ENCODE results near the gene DDI2.

Gene DDI2

DNA sequence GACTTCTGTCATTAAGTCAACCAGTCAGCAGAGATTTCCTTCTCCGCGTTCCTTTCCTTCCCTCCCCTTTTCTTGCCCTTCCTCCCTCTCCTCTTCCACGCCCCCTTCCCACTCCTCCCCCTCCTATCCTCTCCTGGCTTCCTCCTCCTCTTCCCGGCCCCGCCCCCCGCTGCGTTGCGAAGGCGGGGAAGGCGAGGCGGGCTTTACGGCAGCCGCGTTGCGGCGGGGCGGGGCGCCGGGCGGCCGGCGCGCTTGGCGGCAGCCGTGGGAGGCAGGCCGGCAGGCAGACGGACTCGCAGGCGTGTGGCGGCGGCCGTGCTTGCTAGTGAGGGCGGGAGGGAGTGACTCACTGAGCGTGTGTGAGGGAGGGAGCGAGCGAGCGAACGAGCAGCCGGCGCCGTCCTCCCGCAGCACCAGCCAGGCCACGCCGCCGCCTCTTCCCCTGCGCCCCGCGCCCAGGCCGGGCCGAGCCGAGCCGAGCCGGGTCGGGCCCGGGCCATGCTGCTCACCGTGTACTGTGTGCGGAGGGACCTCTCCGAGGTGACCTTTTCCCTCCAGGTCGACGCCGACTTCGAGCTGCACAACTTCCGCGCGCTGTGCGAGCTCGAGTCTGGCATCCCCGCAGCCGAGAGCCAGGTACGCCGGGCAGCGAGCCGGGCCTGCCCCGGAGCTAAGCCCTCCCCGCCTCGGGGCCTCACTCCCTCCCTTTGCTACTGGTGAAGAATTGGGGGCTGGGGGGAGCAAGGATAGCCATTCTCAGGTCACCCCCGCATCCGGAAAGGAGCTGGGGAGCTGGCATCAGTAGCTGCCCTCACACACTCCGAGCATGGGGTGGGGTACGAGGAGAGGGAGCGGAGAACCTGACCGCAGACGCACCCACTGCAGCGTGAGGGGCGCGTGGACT lies at the start of gene DDI2:
DDI2 (plus strand) TSS at position 286 of the 904 bp plus-strand sequence; CDS start at position 499, 213 bp downstream.
- Histone ChIP-seq H3K36me3 (ENCODE audit: control insufficient read depth in 1 of 2, insufficient read depth in 2 of 2, low read length in 2 of 2) (no peaks in the 10 kb centered on the region), H3K27me3 (ENCODE audit: control insufficient read depth in 1 of 2, insufficient read depth in 2 of 2, low read length in 2 of 2) (no peaks in the 10 kb centered on the region), H3K4me3 (ENCODE audit: low read depth in 1 of 2, low read length in 2 of 2) (peak within 1 kb of the TSS; percentile 97 to 98), H3K9me3 (ENCODE audit: control insufficient read depth in 1 of 2, low read length in 2 of 2) (no peaks in the 10 kb centered on the region), H3K27ac (ENCODE audit: low read depth, low read length) (peak within 1 kb of the TSS; percentile 95), H3K9ac (ENCODE audit: low read depth in 1 of 2, low read length in 2 of 2) (peak within 1 kb of the TSS; percentile 95 to 97), H3K4me1 (ENCODE audit: control insufficient read depth in 1 of 2, insufficient read depth in 2 of 2, low read length in 2 of 2) (peaks cover 25 to 29% of the 10 kb centered on the region in 2 donors)

- Histone ChIP-seq H3K9ac (ENCODE audit: low read depth in 1 of 2, low read length in 2 of 2) (no peak overlapping the region), H3K4me3 (ENCODE audit: low read depth in 1 of 2, low read length in 2 of 2) (no peak overlapping the region), H3K9me3 (ENCODE audit: control insufficient read depth in 1 of 2, low read length in 2 of 2) (no peaks in the 10 kb centered on the region), H3K4me1 (ENCODE audit: control insufficient read depth in 1 of 2, insufficient read depth in 2 of 2, low read length in 2 of 2) (no peaks in the 10 kb centered on the region), H3K27me3 (ENCODE audit: control insufficient read depth in 1 of 2, insufficient read depth in 2 of 2, low read length in 2 of 2) (no peaks in the 10 kb centered on the region), H3K36me3 (ENCODE audit: control insufficient read depth in 1 of 2, insufficient read depth in 2 of 2, low read length in 2 of 2) (peaks cover 49 to 64% of the 10 kb centered on the region in 2 donors), H3K27ac (ENCODE audit: low read depth, low read length) (no peak overlapping the region)
These were observed 48.7 kb upstream of the DDI2 start for GRCh38 chr1:15568387-15569073.

GRCh38 chr1:15570861-15571260 lies 46.4 kb upstream of the DDI2 start:
- Histone ChIP-seq H3K4me1 (ENCODE audit: control insufficient read depth in 1 of 2, insufficient read depth in 2 of 2, low read length in 2 of 2) (no peaks in the 10 kb centered on the region), H3K27me3 (ENCODE audit: control insufficient read depth in 1 of 2, insufficient read depth in 2 of 2, low read length in 2 of 2) (no peaks in the 10 kb centered on the region), H3K36me3 (ENCODE audit: control insufficient read depth in 1 of 2, insufficient read depth in 2 of 2, low read length in 2 of 2) (peaks cover 37 to 63% of the 10 kb centered on the region in 2 donors), H3K9me3 (ENCODE audit: control insufficient read depth in 1 of 2, low read length in 2 of 2) (no peaks in the 10 kb centered on the region), H3K27ac (ENCODE audit: low read depth, low read length) (no peak overlapping the region), H3K9ac (ENCODE audit: low read depth in 1 of 2, low read length in 2 of 2) (no peak overlapping the region), H3K4me3 (ENCODE audit: low read depth in 1 of 2, low read length in 2 of 2) (no peak overlapping the region)

- Histone ChIP-seq H3K9ac (ENCODE audit: low read depth in 1 of 2, low read length in 2 of 2) (no peak overlapping the region), H3K27ac (ENCODE audit: low read depth, low read length) (no peak overlapping the region), H3K4me1 (ENCODE audit: control insufficient read depth in 1 of 2, insufficient read depth in 2 of 2, low read length in 2 of 2) (no peaks in the 10 kb centered on the region), H3K4me3 (ENCODE audit: low read depth in 1 of 2, low read length in 2 of 2) (no peak overlapping the region), H3K36me3 (ENCODE audit: control insufficient read depth in 1 of 2, insufficient read depth in 2 of 2, low read length in 2 of 2) (peaks cover 34 to 61% of the 10 kb centered on the region in 2 donors), H3K27me3 (ENCODE audit: control insufficient read depth in 1 of 2, insufficient read depth in 2 of 2, low read length in 2 of 2) (no peaks in the 10 kb centered on the region), H3K9me3 (ENCODE audit: control insufficient read depth in 1 of 2, low read length in 2 of 2) (no peaks in the 10 kb centered on the region)
These were observed 46.0 kb upstream of the DDI2 start for GRCh38 chr1:15571266-15571665.

GRCh38 chr1:15573477-15573876 lies 43.8 kb upstream of the DDI2 start:
- H3K27me3 ChIP-seq (ENCODE audit: control insufficient read depth in 1 of 2, insufficient read depth in 2 of 2, low read length in 2 of 2) = no peaks in the 10 kb centered on the region
- no peak overlapping the region for H3K4me3 ChIP-seq (ENCODE audit: low read depth in 1 of 2, low read length in 2 of 2)
- peaks cover 20 to 47% of the 10 kb centered on the region in 2 donors for H3K36me3 ChIP-seq (ENCODE audit: control insufficient read depth in 1 of 2, insufficient read depth in 2 of 2, low read length in 2 of 2)
- no peaks in the 10 kb centered on the region for H3K4me1 ChIP-seq (ENCODE audit: control insufficient read depth in 1 of 2, insufficient read depth in 2 of 2, low read length in 2 of 2)
- no peak overlapping the region for H3K27ac ChIP-seq (ENCODE audit: low read depth, low read length)
- no peak overlapping the region for H3K9ac ChIP-seq (ENCODE audit: low read depth in 1 of 2, low read length in 2 of 2)
- no peaks in the 10 kb centered on the region for H3K9me3 ChIP-seq (ENCODE audit: control insufficient read depth in 1 of 2, low read length in 2 of 2)

- Histone ChIP-seq H3K4me3 (ENCODE audit: low read depth in 1 of 2, low read length in 2 of 2) (no peak overlapping the region), H3K36me3 (ENCODE audit: control insufficient read depth in 1 of 2, insufficient read depth in 2 of 2, low read length in 2 of 2) (peaks cover 12 to 44% of the 10 kb centered on the region in 2 donors), H3K27ac (ENCODE audit: low read depth, low read length) (no peak overlapping the region), H3K9me3 (ENCODE audit: control insufficient read depth in 1 of 2, low read length in 2 of 2) (no peaks in the 10 kb centered on the region), H3K4me1 (ENCODE audit: control insufficient read depth in 1 of 2, insufficient read depth in 2 of 2, low read length in 2 of 2) (no peaks in the 10 kb centered on the region), H3K27me3 (ENCODE audit: control insufficient read depth in 1 of 2, insufficient read depth in 2 of 2, low read length in 2 of 2) (no peaks in the 10 kb centered on the region), H3K9ac (ENCODE audit: low read depth in 1 of 2, low read length in 2 of 2) (no peak overlapping the region)
These were observed 42.5 kb upstream of the DDI2 start for GRCh38 chr1:15574741-15575140.

DNA sequence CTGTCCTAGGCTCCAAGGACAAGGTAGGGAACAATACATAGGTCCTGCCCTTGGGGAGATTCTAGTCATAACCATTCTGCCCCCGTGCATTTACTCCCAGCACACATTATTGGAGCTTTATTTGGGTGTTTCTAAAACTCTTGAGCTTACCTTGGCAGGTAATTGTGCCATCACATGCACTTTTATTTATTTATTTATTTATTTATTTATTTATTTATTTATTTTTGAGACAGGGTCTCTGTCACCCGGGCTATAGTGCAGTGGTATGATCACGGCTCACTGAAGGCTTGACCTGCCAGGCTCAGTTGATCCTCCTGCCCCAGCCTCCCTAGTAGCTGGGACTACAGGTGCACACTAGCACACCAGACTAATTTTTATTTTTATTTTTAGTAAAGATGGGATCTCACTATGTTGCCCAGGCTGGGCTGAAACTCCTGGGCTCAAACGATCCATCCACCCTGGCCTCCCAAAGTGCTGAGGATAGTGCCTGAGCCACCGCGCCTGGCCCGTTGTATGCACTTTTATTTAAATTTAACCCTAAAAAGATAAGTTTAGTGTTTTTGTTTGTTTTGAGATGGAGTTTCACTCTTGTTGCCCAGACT lies 41.6 kb upstream of the DDI2 start:
- no peak overlapping the region for H3K27ac ChIP-seq (ENCODE audit: low read depth, low read length)
- H3K27me3 ChIP-seq (ENCODE audit: control insufficient read depth in 1 of 2, insufficient read depth in 2 of 2, low read length in 2 of 2) = no peaks in the 10 kb centered on the region
- no peaks in the 10 kb centered on the region for H3K4me1 ChIP-seq (ENCODE audit: control insufficient read depth in 1 of 2, insufficient read depth in 2 of 2, low read length in 2 of 2)
- no peaks in the 10 kb centered on the region for H3K9me3 ChIP-seq (ENCODE audit: control insufficient read depth in 1 of 2, low read length in 2 of 2)
- peaks cover 12 to 43% of the 10 kb centered on the region in 2 donors for H3K36me3 ChIP-seq (ENCODE audit: control insufficient read depth in 1 of 2, insufficient read depth in 2 of 2, low read length in 2 of 2)
- no peak overlapping the region for H3K4me3 ChIP-seq (ENCODE audit: low read depth in 1 of 2, low read length in 2 of 2)
- no peak overlapping the region for H3K9ac ChIP-seq (ENCODE audit: low read depth in 1 of 2, low read length in 2 of 2)

- Histone ChIP-seq H3K9me3 (ENCODE audit: control insufficient read depth in 1 of 2, low read length in 2 of 2) (no peaks in the 10 kb centered on the region), H3K4me1 (ENCODE audit: control insufficient read depth in 1 of 2, insufficient read depth in 2 of 2, low read length in 2 of 2) (no peaks in the 10 kb centered on the region), H3K27ac (ENCODE audit: low read depth, low read length) (no peak overlapping the region), H3K4me3 (ENCODE audit: low read depth in 1 of 2, low read length in 2 of 2) (no peak overlapping the region), H3K9ac (ENCODE audit: low read depth in 1 of 2, low read length in 2 of 2) (no peak overlapping the region), H3K36me3 (ENCODE audit: control insufficient read depth in 1 of 2, insufficient read depth in 2 of 2, low read length in 2 of 2) (peaks cover 12 to 36% of the 10 kb centered on the region in 2 donors), H3K27me3 (ENCODE audit: control insufficient read depth in 1 of 2, insufficient read depth in 2 of 2, low read length in 2 of 2) (no peaks in the 10 kb centered on the region)
These were observed 39.6 kb upstream of the DDI2 start for GRCh38 chr1:15577691-15578090.

DNA sequence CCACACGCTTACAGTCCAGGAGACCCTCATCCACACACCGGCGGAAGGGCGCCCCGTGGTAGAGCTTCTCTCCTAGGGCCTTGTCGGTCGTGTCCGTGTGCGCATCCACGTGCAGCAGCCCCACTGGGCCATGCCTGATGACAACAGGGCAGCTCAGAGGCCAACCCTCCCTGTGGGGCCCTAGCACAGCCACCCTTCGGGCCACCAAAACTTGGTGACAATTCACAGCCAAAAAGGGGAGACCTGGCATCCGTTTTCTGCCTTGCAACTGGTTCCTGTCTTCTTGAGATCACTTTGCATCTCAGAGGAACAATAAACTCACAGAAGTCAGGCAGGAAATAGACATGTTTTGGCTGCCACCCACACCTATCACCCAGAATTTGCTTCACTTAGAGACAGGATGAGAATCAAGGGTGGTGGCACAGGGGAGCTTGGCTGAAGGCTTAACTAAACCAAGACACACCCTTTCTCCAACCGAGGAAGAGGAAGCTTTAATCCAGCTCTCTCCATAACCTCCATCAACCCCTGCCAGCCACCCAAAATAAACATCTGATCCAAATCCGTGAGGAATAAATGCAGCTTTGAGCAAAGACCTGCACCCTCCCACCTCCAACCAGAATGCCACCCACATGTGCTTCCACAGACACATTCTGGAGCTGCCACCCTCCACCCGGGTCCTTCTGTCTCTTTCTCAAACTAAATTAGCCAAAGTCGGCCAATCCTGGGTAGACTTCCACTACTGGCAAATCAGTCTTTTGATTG lies 38.2 kb upstream of the DDI2 start:
- no peak overlapping the region for H3K4me3 ChIP-seq (ENCODE audit: low read depth in 1 of 2, low read length in 2 of 2)
- H3K4me1 ChIP-seq (ENCODE audit: control insufficient read depth in 1 of 2, insufficient read depth in 2 of 2, low read length in 2 of 2) = peaks cover 5 to 9% of the 10 kb centered on the region in 2 donors
- H3K27me3 ChIP-seq (ENCODE audit: control insufficient read depth in 1 of 2, insufficient read depth in 2 of 2, low read length in 2 of 2) = no peaks in the 10 kb centered on the region
- no peaks in the 10 kb centered on the region for H3K9me3 ChIP-seq (ENCODE audit: control insufficient read depth in 1 of 2, low read length in 2 of 2)
- peaks cover 8 to 30% of the 10 kb centered on the region in 2 donors for H3K36me3 ChIP-seq (ENCODE audit: control insufficient read depth in 1 of 2, insufficient read depth in 2 of 2, low read length in 2 of 2)
- no peak overlapping the region for H3K9ac ChIP-seq (ENCODE audit: low read depth in 1 of 2, low read length in 2 of 2)
- no peak overlapping the region for H3K27ac ChIP-seq (ENCODE audit: low read depth, low read length)
